HS-27A (cell line): ENCODE results near the gene GCK.

Experiments used
- DNase-seq: peaks from one replicate; pipeline ENCODE4 v3.0.0-alpha.2; 2012; ENCODE audit warnings: low read depth, missing footprints

GCK gene

DNA sequence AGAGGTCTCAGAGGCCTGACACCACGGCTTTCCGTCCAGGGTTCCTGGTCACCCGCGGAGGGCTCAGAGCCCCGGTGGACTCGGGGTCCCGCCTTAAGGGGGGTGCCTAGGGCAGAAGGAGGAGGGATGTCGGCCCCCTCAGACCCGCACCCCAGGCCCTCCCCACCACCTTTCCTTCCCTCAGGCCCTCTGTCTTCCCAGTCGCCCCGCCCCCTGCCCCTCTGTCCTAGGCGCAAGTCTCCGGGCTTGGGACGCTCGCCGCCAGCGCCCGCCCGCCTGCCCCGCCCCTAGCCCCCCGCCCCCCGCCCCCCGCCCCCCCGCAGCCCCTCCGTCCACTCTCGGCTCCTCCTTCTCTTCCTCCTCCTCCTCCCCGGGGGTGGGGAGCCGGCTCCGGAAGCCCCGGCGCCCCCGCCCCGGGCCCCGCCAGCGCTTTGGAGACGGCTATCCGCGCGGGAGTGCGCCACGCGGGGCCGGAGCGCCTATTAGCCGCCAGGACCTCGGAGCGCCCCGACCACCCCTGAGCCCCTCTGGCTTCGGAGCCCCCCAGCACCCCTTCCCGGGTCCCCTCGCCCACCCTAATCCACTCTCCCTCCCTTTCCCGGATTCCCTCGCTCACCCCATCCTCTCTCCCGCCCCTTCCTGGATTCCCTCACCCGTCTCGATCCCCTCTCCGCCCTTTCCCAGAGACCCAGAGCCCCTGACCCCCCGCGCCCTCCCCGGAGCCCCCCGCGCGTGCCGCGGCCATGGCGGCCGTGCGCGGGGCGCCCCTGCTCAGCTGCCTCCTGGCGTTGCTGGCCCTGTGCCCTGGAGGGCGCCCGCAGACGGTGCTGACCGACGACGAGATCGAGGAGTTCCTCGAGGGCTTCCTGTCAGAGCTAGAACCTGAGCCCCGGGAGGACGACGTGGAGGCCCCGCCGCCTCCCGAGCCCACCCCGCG, 85.0 kb downstream of the GCK start, which contains the start of gene AEBP1:
TSS of gene AEBP1 (plus strand) at position 423 of the 937 bp plus-strand sequence. CDS start at position 744, 321 bp downstream.
- DNase-seq, result no peak

DNA sequence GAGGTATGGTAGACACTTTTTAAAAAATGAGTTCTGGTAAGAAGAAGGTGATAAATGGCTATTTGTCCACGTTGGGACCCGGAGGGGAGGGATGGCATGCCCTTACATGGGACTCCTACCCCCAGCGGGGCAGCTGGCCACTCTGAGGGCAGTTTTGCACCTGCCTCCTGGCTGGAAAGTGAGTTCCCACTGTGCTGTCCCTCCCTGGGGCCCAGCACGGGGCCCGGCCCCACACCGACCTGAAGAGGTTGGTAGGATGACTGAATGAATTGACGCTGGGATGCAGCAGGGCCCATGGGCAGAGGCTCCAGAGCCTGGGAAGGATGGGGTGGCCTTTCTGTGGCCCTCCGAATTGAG, 85.7 kb downstream of the GCK start:
- no peak for DNase-seq

DNA sequence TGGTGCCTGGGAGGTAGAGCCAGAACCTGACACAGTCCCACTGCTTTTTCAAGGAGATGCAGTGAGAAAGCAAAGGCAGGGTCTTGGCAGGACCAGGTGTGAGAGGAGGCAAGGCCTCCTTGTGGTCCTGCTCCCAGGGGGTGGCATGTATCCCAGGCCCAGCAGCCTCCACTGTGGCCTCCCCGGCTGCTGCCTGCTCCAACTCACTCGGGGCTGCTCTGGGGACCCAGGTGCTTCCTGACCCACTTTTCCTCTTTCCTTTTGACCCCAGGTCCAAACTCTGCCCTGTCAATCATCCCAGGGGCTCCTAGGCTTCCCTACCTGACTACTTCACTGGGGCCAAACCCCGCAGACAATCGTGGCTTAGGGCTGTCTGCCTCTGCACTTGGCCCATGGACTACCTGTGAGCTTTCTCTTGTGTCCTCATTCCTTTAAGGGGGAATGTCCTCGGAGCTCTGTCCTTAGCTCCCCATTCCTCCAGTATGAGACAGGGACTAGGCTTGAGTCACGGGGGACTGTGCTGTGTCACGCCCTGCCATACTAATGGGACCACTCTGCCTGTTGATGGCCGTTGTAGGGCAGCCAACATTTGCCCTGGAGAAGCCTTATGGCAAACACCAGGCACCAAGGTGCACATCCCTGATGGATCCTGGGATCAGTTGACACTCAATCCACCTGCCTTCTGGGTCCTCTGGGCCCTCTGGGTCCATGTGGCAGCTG, 86.2 kb downstream of the GCK start:
- no peak for DNase-seq

DNA sequence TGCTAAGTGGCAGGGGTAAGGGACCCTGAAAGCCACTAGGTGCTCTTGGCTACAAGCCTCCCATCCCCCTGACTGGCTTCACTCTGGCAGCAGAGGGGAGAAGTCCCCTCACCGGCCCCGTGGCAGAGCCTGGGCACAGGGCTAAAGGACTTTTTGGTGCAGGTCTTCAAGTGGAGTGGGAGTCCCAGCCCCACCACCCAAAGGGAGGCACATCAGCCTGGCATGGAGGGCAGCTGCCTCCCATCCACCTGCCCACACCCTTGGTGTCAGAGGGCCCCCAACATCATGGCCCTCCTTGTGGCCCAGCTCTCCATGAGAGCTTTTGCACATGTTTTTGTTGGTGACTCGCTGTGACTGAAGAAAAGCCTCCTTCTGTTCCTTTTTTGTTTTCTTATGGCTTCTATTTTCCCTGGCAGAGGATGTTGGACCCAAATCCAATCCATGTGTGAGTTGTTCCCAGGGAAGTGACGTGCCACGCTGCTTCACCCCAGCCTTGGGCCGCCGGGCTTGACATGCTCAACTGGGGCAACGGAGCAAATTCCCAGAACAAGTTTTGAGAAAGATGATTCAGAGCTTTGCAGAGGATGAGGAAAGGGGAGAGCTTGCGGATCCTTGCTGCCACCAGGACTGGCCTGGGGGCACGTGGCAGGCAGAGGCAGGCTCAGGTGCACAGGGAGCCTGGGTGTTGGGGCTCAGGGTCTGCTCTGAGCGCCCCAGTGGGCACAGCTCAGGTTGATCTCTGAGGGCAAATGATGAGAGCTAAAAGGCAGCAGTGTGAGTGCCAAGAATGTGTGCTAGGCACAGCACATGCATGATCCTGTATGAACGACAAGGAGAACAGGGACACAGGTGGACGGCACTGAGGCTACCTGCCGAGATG, 87.0 kb downstream of the GCK start:
- DNase-seq, result no peak

DNA sequence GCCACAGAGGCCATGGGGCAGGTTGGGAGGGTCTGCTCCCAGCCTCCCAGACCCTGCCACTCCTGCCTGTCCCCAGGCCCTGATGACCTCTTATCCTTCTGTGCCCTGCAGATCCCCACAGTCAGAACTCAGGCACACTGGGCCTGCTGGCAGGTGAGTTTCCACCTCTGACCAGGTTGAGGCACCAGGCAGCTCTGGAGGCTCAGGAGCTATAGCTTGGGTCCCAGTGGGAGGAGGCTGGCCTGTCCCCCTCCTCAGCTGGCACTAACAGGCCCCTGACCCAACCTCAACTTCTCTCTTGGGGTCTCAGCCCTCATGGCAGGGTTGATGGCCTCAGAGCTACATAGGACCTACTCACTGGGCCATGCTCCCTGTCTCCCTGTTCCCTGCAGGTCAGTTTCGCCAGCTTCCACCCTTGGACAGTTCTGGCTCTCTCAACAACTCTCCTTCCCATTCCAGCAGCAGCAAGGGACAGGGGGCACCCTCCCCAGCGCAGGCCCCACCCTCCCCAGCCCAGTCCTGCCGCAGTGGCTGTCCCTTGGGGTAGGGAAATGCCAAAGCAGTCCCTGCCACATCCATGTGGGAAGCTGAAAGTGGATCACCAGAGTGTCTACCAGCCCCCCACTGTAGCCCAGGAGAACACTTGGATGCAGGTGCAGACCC, 87.8 kb downstream of the GCK start:
- DNase-seq, result no peak

DNA sequence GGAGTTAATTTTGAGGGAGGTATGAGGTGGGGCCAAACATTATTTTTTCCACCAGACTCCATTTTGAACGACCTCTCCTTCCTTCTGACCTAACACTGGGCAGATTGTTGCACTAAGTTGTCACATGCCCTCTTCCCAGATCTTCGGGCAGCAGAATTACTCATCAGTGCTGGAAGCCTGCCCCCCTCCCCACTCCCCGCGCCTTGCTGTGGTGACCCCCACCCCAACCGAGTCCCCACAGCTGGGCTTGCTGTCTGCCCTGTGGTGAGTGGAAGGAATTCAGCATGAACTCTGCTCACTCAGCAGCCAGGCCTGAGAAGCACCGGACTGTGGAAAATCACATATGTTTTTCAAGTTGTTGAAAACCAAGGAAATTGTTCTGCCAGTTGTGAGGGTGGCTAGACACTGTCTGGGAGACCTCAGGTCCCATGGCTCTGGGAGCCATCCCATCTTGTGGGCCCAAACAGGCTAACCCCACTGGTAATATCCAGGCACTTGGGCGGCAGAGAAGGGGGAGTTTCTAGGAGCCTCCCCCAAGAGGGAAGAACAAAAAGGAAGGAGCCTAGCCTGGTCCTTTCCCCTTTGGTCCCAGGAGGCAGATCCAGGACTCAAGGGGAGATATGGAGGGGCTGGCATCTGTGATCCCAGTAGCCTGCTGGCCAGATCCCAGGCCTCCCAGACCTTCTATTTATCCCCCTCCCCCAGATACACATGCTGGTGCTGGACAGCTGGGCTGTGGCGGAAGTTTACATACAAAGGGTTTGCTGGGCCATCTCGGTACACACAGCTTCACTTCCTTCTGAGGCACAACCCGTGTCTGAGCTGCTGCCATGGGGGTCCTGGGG, 88.6 kb downstream of the GCK start:
- DNase-seq, result no peak

DNA sequence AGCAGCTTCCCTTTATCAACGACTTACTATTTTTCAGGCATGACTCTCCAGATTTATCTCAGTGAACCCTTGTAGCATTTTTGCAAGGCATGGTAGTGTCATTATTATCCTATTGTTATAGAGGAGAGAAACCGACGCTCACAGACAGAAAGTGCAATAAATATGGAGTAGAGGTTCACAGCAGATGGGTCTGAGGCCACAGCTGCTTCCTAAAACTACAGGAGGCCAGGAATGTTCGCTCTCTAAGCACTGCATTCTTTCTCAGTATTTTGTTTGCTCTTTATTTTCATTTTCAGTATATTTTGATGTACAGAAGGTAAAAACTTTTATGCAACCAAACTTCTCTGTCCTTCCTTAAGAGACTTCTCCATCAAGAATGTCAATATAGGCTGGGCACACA, 89.6 kb downstream of the GCK start:
- no peak for DNase-seq

DNA sequence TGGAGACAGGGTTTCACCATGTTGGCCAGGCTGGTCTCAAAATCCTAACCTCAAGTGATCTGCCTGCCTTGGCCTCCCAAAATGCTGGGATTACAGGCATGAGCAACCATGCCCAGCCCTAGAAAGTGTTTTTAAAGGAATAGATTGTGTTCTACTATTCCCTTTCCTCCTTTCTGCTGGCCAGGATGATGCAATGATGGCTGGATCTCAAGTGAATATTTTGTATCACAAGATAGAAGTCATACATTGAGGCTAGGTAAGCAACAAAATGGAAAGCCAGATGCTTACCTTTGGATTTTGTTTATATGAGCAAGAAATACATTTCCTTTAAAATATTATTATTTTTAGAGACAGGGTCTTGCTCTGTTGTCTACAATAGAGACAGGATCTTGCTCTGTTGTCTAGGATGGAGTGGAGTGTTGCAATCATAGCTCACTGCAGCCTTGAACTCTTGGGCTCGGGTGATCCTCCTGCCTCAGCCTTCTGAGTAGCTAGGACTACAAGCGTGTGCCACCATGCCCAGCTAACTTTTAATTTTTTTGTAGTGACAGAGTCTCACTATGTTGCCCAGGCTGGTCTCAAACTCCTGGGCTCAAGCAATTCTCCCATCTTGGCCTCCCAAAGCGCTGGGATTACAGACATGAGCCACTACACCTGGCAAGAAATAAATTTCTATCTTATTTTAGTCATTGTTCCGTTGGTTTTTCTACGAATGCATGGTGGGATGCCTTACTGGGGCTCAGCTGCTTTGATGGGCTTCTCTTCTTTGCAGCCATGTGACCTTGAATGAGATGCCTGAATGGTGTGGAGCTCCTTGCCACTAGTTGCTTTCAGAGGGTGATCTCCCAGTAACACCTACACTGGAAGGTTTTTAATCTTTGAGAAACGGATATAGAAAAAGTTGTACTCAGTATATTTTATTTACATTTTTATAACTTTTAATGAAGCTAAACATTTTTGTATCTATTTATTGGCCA, 90.9 kb downstream of the GCK start:
- DNase-seq, result no peak

DNA sequence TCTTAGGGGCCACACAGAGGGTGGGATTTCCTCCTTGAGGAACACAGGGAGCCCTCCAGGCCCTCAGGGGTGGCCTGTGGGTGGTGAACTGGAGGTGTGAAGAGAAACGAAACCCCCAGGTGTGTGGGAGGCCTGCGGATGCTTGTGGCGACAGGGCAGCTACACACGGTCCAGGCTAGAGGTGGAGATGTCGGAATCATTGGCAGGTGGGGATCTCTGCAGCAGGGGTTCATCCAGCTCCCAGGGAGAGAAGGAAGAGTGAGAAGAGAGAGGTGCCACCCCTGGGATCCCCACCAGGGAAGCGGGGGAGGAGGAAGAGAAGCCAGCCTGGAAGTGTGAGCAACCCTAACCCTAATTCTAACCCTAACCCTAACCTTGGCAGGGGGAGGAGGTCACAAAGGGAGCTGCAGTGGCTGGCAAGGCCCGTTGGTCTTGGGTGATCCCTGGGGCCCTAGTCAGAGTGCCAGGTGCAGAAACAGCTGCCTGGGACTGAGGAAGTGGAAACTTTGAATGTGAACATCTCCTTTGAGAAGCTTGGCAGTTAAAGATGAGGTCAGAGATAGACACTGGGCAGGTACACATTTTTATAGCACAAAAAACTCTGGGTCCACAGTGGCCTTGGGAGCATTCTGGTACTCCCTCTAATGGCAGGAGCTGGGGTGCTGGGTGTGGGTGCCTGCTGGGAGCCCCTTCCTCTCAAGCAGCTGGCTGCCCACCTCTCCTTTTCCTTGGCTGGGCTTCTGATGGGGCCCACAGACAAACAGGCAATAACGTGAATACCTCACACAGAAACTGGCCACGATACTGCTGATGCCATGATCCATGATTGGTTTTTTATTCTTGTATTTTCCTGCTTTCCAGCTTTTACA, 91.9 kb downstream of the GCK start:
- DNase-seq, result no peak

DNA sequence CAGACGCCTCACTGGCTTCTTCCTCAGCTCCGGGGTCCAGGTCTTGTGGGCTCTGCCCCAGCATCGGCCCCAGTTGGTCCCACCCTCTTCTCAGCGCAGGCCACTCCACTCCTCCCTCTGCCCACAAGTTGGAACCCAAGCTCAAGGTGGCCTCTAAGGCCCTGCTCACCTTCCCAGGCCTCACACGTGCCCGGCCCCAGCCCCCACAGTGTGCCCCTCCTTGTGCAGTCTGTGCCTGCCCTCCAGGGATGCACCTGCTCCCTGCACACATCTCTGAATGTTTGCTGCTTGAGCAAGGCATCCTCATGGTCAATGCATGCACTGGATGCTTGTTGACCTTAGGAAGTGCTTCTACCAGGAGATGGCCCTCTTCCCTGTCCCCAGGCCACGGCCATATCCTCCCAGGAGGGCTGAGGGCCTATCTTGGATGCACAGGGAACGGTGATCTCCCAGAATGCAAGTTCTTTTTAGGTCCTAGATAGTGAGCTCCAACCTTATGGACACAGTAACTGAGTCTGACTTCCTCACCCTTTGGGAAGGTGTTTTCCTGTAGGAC, 92.8 kb downstream of the GCK start:
- DNase-seq, result no peak

DNA sequence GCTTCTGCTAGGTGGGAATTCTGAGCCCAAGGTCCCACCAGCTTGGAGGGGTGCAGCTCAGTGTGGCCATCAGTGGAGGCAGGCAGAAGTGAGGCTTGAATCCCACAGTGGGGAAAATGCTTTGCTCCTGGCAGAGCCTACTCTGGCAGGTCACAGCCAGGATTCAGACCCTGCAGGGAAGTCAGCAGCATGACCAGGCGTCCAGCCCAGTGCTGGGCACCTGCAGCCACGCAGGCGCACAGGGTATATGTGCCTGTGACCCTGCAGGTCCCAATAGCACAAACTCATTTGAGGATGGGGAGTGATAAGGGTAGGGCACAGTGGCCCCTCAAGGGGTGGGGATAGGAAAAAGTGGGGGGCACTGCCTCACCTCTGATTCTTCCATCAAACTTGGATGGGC, 93.5 kb downstream of the GCK start:
- no peak for DNase-seq

DNA sequence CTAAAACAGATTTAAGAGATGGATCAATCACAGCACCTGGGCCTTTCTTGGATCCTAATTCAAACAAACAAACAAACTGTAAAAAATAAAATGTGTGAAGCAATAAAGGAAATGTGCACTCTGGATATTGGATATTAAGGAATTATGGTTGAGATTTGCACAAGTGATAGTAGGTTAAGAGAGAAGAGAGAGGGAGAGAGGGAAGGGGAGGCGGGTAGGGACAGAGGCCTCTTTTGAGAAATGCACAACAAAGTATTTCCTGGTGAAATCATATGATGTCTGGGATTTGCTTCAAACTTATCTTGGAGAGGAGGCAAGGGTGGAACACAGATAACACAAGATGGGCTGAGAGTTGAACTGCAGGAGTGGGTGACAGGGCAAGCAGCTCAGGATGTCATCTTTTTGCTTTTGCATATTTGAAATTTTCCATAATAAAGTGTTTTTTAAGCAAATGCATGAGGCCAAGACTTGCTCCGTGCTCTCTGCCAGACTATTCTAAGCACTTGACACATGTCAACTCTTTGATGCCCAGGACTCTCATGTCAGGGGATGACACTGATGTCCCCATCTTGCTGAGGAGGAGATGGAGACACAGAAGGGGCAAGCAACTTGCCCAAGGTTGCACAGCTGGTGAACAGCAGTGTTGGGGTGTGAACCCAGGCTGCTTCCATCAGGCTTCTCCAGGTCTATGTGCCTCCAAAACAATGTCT, 94.2 kb downstream of the GCK start:
- DNase-seq, result no peak

DNA sequence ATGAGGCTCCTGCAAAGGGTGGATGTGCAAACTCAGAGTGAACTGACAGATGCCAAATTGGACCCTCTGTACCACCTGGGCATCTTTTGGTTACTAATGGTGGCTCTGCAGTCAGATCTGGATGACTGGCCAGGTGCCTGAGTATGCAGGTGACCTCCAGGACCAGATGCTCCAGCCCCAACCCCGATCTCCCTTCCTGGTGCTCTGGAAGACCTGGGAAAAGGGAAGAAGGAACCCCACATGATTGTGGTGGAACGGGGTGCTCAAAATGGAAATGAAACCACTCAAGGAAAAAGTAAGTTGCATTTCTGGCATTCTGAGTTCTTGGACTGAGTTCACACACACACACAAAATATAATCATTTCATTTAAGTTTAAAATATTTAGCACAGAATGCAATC, 94.9 kb downstream of the GCK start:
- DNase-seq, result no peak
